Measurements from ENCODE around the gene MED19. TPM values are rescaled to one million over a fixed set of nuclear protein-coding genes. Genes with fewer than 3 reads are reported as not detected.
A peak's percentile ranks its signal among the peaks of the same experiment; 100 is the strongest.
"Not testable (repeated sequence)": the region's sequence is repeated elsewhere in the genome, so short reads cannot be mapped to it uniquely, and the experiment has no call there.

The MED19 gene
- total RNA-seq, 1 experiment from 2014 or later, result 40.7 TPM

DNA sequence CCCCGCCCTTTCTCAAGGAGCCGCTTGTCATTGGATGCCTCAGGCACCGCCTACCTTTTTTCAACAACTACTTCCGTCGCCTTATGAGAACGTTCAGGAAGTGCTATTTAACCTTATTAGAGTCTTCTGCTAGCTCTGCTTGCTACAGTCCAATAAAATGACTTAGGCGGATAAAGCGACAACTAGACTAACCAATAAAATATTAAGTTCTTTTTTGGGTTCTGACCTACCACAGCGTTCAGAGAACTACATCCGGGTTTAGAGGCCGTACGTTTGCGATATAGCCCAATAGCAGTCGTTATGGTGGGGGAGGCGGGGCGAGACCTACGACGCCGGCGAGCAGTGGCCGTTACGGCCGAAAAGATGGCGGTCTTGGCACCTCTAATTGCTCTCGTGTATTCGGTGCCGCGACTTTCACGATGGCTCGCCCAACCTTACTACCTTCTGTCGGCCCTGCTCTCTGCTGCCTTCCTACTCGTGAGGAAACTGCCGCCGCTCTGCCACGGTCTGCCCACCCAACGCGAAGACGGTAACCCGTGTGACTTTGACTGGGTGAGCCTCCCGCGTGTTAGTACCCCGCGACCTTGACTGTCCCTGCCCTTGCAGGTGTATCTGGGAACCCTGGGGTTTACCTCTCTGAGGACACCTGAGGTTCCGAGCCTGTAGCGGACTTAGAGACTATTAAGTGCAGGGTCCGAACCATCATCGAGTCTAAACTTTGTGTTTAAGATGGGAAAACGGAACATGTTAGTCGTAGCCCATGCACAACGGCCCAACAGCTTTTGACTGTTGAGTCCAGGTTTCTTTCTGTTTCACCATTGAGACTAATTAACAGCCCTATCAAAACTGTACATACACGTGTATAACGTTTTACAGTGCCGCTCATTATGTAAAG is 488 bp upstream of the MED19 start, which contains the start of gene TMX2:
TMX2 (plus strand) TSS at position 338 of the 895 bp plus-strand sequence; CDS start at position 364, 26 bp downstream.
- DNase-seq (ENCODE audit: low spot score), result peak; percentile 100
- in situ Hi-C loops (cut with HindIII; ENCODE audit: low sequenced_read_pairs), result no loop called here

DNA sequence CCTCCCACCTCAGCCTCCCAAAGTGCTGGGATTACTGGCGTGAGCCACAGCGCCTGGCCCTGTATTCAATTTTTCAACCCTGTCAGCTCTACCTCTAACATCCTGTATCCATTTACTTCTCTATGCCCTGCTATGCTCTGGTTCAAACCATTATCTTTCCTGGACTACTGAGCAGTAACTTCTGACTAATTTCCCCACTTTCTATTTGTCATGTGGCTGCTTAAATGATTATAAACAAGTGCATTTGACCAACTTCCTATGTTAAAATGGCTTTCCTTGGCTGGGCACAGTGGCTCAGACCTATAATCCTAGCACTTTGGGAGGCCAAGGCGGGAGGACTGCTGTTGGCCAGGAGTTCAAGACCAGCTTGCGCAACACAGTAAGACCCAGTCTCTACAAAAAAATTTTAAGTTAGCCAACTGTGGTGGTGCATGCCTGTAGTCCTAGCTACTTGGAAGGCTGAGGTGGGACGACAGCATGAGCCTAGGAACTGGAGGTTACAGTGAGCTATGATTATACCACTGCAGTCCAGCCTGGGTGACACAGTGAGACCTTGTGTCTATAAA is 2.1 kb downstream of the MED19 start:
- no peak for DNase-seq (ENCODE audit: low spot score)
- in situ Hi-C loops (cut with HindIII; ENCODE audit: low sequenced_read_pairs), result no loop called here

DNA sequence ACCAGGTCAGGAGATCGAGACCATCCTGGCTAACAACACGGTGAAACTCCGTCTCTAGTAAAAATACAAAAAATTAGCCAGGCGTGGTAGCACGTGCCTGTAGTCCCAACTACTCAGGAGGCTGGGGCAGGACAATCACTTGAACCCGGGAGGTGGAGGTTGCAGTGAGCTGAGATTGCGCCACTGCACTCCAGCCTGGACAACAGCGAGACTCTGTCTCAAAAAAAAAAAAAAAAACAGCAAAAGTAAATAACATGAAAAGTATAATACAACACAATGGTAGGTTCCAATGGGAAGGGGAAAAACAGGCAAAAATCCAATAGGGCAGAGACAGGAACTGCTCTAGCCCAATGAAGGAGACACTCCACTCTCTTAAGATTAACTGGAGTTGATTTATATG is 6.6 kb downstream of the MED19 start:
- in situ Hi-C loops (cut with HindIII; ENCODE audit: low sequenced_read_pairs); DNase-seq (ENCODE audit: low spot score): not testable (repeated sequence)

DNA sequence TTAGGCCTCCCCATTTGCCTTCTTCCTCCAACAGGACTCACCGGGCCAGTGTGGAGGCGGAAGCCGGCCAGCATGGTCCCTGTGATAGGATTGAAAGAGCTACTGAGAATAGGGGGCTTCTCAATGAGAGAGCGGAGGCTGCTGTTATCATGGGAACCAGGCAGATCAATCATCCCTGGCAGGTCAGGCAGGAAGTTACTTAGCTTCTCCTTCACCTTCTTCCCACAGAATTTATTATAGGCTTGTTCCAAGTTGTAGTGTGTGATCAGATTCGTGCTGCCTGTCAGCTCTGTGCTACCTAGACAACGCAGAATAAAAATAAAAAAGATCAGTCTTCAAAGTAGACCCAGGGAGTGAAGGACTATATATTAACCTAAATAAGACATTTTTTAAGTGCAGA is 7.1 kb downstream of the MED19 start:
- DNase-seq (ENCODE audit: low spot score), result no peak
- in situ Hi-C loops (cut with HindIII; ENCODE audit: low sequenced_read_pairs), result no loop called here

DNA sequence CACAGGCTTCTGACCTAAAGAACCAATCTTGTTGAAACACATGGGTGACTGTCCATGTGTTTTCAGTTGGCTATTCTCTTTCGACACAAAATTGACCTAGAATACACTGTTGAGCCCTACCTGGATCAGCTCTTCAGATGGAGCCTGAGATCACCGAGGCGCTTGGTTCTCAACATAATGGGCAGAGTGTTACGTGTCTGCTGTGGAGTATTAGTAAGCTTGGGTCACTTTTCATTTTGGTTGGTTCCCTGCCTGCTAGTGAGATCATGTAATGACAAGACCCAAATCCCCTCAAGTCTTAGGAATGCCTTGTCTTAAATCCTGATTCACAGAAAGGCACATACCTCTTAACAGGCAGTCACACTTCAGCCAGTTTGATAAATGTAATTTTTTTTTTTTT is 8.7 kb downstream of the MED19 start:
- in situ Hi-C loops (cut with HindIII; ENCODE audit: low sequenced_read_pairs), result no loop called here
- no peak for DNase-seq (ENCODE audit: low spot score)

DNA sequence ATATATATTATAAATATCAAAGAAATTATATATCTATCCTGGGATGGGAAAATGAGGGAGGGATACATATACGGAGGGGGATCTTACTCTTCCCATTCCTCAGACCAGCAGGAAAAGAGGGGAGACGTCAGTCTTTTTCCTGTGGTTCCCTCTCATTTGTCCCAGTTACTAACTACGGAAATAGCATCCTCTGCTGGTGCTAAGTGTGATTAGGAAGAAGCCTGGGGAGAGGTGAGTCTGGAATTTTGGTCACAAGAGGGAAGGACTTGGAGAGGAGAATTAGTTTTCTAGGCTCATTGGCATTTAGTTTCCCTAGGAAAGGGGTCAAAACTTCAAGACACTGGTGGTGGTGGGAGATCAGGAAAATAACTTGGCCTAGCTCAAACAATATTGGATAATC is 11.6 kb downstream of the MED19 start:
- in situ Hi-C loops (cut with HindIII; ENCODE audit: low sequenced_read_pairs), result no loop called here
- no peak for DNase-seq (ENCODE audit: low spot score)

DNA sequence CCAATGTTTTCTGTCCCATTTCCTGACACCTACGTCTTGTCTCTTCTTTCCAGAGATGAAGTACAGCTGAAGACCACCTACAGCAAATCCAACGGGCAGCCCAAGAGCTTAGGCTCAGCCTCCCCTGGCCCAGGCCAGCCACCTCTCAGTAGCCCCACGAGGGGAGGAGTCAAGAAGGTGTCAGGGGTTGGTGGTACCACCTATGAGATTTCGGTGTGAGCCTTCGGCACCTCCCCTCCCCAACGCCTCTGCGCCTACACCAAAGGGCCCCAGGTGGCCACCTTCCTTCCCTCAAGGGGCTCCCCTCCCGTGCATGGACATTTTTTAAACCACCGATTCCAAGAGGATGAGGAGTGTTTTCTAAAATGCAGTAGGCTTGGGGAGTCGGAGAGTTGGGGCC is 12.2 kb downstream of the MED19 start:
- in situ Hi-C loops (cut with HindIII; ENCODE audit: low sequenced_read_pairs), result no loop called here
- no peak for DNase-seq (ENCODE audit: low spot score)

DNA sequence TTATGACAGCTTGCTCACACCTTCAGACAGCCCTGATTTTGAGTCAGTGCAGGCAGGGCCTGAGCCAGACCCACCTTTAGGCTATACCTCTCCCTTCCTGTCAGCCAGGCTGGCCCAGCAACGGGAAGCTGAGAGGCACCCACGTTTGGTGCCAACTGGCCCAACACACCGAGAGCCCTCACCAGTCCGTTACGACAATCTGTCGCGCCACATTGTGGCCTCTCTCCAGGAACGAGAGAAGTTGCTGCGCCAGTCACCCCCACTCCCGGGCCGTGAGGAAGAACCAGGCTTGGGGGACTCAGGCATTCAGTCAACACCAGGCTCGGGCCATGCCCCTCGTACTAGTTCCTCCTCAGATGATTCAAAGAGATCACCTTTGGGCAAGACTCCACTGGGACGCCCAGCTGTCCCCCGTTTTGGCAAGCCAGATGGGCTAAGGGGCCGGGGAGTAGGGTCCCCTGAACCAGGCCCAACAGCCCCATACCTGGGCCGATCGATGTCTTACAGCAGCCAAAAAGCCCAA is 13.1 kb downstream of the MED19 start:
- in situ Hi-C loops (cut with HindIII; ENCODE audit: low sequenced_read_pairs), result no loop called here
- DNase-seq (ENCODE audit: low spot score), result peak; percentile 34

DNA sequence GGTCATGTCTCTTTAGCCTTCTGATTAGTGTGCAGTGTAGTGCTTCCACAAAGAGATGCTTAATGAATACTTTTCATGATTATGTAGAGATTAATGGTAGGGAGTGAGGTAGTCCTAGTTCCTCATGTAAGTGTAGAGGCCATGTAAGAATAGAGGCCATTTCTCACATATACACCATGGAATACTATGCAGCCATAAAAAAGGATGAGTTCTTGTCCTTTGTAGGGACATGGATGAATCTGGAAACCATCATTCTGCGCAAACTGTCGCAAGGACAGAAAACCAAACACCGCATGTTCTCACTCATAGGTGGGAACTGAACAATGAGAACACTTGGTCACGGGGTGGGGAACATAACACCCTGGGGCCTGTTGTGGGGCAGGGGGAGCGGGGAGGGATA is 21.5 kb downstream of the MED19 start:
- in situ Hi-C loops (cut with HindIII; ENCODE audit: low sequenced_read_pairs); DNase-seq (ENCODE audit: low spot score): not testable (repeated sequence)

DNA sequence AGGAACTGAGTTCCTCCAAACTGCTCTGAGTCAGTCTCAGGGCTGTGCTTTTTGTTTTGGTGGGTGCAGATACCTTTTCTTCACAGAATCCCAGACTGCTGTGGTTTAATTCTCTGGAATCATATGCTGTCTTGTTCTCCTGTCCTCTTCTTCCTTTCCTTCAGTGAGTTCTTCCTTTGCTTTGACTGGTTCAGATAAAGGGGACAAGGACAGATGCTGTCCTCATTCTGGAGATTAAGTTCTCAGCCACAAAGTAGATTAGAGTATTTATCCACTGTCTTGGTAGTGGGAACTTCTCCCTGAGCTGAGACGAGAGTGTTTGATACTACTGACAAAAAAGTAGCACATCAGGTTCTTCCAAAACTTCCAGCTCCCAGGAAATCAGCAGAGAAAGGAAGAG is 30.8 kb downstream of the MED19 start:
- no peak for DNase-seq (ENCODE audit: low spot score)
- in situ Hi-C loops (cut with HindIII; ENCODE audit: low sequenced_read_pairs), result no loop called here

DNA sequence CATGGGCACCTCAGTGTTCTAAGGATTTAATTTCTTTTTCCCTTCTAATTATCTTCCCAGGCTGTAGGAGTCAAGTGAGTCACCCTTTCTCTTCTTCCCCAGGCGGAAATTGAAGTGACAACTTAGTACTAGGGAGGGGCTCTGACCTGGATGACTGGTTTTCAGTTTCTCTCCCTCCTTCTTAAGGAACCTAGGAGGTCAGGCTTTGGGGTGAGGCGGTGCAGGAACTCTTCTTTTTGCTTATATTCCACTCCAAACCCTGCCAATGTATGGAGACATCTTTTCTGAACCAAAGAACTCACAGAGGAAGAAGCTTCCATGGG is 31.5 kb downstream of the MED19 start:
- no peak for DNase-seq (ENCODE audit: low spot score)
- in situ Hi-C loops (cut with HindIII; ENCODE audit: low sequenced_read_pairs), result no loop called here

DNA sequence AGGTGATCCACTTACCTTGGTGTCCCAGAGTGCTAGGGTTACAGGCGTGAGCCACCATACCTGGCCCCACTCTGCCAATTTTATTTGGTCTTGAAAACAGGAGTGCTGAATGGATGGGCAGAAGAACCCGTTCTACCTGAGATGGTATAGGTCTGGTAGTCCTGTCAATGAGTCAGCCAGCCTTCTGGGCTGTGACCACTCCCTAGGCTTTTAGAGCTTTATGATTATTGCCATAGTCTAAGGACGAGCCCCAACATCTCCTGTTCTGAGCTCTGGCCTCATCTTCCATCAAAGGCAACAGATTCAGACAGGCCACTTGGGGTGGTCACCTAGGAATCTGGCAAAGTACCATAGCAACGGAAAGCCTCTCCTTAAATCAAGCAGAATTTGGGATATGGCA is 32.6 kb downstream of the MED19 start:
- in situ Hi-C loops (cut with HindIII; ENCODE audit: low sequenced_read_pairs), result no loop called here
- DNase-seq (ENCODE audit: low spot score), result no peak

DNA sequence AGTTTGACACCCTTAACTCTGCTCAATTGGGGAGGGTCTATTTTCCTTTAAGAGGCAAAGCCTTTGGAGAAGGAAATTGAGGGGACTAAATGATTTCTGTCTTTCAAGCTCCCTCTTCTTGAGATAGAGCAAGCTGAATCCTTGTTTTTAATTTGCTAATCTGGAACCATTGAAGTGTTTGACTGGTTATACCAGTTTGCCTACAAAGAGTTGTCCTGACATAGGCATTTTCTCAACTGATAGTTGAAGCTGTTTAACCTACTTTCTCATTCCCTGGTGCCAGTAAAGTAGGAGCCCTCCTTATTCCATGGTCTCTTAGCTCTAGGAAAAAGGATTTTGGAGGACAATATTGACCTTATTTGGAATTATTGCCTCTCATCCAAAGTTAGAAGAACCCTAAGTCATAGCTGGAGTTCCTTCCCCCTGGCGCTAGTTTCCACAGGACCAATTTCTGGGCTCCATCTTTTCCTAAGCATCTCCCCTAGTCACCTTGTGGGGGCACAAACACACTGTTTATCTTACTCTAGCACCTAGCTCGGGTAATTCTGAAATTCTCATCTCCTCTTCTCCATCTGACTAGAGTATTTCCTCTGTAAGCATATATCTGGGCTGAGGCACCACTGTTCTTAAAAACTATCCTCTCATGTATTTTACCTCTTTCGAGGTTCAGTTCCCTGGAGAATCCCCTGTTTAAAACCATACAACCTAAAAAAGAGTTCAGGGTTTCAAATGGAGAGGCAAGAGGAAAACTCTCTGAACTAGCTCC is 36.7 kb downstream of the MED19 start:
- in situ Hi-C loops (cut with HindIII; ENCODE audit: low sequenced_read_pairs), result no loop called here
- no peak for DNase-seq (ENCODE audit: low spot score)

DNA sequence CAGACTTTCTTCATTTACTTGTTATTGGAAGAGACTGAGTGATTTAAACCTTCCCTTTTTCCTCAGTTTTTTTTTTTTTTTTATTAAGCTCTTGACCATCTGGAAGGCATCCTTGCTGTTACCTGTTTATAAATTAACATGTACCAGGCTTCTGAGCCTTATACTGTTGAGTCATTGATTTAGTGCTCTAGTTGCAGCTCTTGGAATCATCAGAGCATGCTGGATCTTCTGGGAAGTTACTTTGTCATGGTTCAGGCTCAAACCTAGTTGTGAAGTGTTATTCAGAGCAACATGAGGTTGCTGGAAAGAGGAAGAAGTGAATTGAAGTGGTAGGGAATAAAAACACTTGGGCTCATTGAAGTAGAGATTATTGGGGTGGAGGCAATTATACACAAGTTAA is 37.8 kb downstream of the MED19 start:
- DNase-seq (ENCODE audit: low spot score), result no peak
- in situ Hi-C loops (cut with HindIII; ENCODE audit: low sequenced_read_pairs), result no loop called here

DNA sequence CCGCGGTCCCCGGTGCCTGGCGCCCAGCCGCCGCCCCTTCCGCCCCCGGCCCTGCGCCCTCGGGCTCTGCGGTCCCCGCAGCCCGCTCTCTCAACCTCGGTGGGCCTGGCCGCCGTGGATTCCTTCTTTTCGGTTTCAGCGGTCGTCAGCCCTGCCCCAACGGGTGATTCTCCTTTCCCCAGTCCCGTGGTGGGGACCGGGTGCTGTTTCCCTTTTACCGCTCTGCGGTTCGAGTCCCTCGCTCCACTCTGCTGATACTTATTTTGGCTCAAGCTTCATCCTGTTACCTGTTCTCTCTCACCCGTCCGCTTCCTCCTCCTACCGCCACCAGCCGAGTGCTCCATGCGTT is 43.6 kb downstream of the MED19 start:
- in situ Hi-C loops (cut with HindIII; ENCODE audit: low sequenced_read_pairs), result no loop called here
- DNase-seq (ENCODE audit: low spot score), result peak; percentile 16

DNA sequence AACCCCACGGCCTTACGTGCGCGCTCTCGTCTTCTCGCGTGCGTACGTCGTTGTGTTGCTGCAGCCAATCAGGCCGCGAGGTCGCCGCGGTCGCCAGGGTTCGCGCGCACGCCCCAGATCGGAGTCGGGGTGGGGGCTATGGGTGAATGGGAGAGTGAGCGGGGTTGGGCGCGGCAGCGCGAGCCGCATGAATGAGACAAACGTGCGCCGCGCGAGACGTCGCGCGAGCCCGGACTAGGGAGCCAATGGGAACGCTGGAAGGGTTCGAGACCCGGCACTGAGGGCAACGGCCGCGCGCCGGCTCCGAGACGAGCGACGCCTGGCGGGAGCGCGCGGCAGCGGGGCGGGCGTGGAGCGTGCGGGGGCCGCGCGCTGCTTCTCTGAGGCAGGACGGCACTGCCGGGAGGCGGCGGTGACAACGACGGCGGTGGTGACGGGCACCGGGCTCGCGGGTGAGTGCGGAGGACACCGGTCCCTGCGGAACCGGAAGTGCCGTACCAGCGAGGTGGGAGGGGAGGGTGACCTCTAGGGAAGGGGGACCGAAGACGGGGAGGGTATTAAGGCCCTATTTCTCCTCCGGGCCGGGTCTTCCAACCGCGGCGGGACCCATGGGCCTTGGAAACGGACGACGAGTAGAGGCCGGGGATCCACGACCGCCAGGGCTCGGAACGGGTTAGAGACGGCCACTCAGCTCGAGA is 44.1 kb downstream of the MED19 start, which contains the start of gene ZDHHC5:
ZDHHC5 (plus strand) TSS at position 379 of the 698 bp plus-strand sequence. CDS start 4,977 bp downstream, outside the sequence.
- in situ Hi-C loops (cut with HindIII; ENCODE audit: low sequenced_read_pairs), result no loop called here

DNA sequence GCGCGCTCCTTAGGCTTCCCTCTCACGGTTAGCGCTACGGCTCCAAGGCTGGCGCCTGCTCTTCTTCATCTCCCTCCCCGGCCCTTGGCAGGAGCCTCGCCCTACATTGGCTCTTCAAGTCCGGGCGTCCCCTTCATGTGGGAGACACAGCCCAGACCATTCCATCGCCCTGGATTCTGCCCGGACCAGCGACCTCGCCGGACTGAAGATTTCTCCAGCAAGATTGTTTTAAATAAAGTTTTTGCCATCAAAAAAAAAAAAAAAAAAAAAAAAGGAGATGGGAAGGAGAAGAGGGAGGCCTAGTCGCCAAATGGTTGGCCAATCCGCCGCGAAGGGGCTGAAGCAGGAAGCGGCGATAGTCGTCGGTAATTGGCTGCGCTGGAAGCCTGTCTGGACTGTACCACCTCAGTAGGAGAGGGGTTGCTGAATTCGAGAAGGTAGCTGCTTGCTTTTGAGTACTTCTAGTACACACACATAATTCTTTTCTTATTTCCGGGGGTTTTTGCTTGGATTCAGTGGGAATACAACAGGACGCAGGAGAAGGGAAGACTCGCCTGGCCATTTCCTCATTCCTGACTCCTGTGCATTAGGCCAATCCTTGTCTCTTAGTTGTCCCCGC is 44.8 kb downstream of the MED19 start:
- in situ Hi-C loops (cut with HindIII; ENCODE audit: low sequenced_read_pairs), result no loop called here

More for the DNA sequence above, 44.1 kb downstream of the MED19 start, which contains the start of gene ZDHHC5:
- DNase-seq (ENCODE audit: low spot score), result peak; percentile 99

DNA sequence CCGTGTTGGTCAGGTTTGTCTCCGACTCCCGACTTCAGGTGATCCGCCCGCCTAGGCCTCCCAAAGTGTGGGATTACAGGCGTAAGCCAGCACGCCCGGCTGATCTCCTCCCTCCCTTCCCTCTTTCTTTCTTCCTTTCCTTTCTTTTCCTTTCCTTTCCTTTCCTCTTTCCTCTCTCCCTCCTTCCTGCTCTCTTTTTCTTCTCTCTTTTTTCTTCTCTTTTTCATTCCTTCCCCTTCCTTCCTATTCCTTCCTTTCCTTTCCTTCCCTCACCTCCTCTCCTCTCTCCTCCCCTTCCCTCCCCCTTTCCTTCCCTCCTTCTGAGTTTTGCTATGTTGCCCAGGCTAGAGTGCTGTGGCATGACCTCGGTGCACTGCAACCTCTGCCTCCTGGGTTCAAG is 48.0 kb downstream of the MED19 start:
- DNase-seq (ENCODE audit: low spot score), result no peak
- in situ Hi-C loops (cut with HindIII; ENCODE audit: low sequenced_read_pairs), result no loop called here

More for the DNA sequence above, 44.8 kb downstream of the MED19 start:
- peak; percentile 99 for DNase-seq (ENCODE audit: low spot score)

DNA sequence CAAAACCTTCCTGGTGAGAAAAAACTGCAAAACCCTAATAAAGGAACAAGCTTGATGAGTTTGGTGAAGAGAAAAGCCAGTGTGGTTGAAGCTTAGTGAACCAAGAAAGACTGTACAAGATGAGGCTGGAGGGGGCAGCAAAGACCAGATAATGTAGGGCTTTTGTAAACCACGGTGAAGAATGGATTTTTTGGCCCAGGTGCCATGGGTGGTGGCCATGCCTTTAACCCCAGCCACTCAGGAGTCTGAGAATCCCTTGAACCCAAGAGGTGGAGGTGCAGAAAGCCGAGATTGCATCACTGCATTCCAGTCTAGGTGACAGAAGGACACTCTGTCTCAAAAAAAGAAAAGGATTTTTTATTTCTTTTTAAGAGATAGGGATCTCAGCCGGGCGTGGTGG is 49.1 kb downstream of the MED19 start:
- no peak for DNase-seq (ENCODE audit: low spot score)
- in situ Hi-C loops (cut with HindIII; ENCODE audit: low sequenced_read_pairs), result no loop called here

All from G401 (cell line).